OCI-LY3 (cell line): Measurements from ENCODE around the gene COL27A1.

ENCODE experiments used
- H2AFZ ChIP-seq: fragments of 200-600, 300-600 bp; shearing (Covaris generic); 2 replicates; pipeline ENCODE4 v1.6.0; 2014; ENCODE audit warnings: antibody characterized with exemption, low read depth, low read length
- H3K27ac ChIP-seq: fragments of 200-600, 300-600 bp; sonication (generic); 2 replicates; pipeline ENCODE4 v1.5.1; 2014; ENCODE audit warnings: mild to moderate bottlenecking, low read length, moderate library complexity, mixed read lengths
- H3K27me3 ChIP-seq: fragments of 200-600, 300-600 bp; sonication (generic); 2 replicates; pipeline ENCODE4 v1.6.1; 2014; ENCODE audit warnings: low read depth, low read length, mixed read lengths
- H3K36me3 ChIP-seq: fragments of 200-600, 300-600 bp; sonication (generic); replicated peaks from 2 replicates; pipeline ENCODE3; 2014; ENCODE audit warnings: low read depth, low read length, mixed read lengths
- H3K4me1 ChIP-seq: fragments of 300-600, 200-600 bp; sonication (generic); 2 replicates; pipeline ENCODE4 v1.6.1; 2014; ENCODE audit warnings: low read length, mixed read lengths
- H3K4me2 ChIP-seq: fragments of 200-600, 300-600 bp; sonication (generic); 2 replicates; pipeline ENCODE4 v1.6.1; 2014; ENCODE audit warnings: low read length, mixed read lengths
- H3K4me3 ChIP-seq: fragments of 300-600, 200-600 bp; sonication (generic); 2 replicates; pipeline ENCODE4 v1.5.1; 2014; ENCODE audit warnings: antibody characterized with exemption, mild to moderate bottlenecking, low read length, moderate library complexity
- H3K79me2 ChIP-seq: fragments of 300-600, 200-600 bp; shearing (Covaris generic); 2 replicates; pipeline ENCODE4 v1.6.1; 2014; ENCODE audit warnings: mild to moderate bottlenecking, low read length, mixed read lengths
- H3K9ac ChIP-seq: fragments of 300-600, 200-600 bp; shearing (Covaris generic); 2 replicates; pipeline ENCODE4 v1.6.0; 2014; ENCODE audit warnings: mild to moderate bottlenecking, low read length, moderate library complexity
- H3K9me3 ChIP-seq: fragments of 200-600, 300-600 bp; shearing (Covaris generic); 2 replicates; pipeline ENCODE4 v1.6.1; 2014; ENCODE audit warnings: low read length, mixed read lengths; ENCODE audit not compliant: insufficient read depth
- H4K20me1 ChIP-seq: fragments of 200-600, 300-600 bp; sonication (generic); 2 replicates; pipeline ENCODE4 v1.6.1; 2016; ENCODE audit warnings: low read length, mixed read lengths; ENCODE audit not compliant: insufficient read depth
- EZH2phosphoT487 ChIP-seq: fragments of 200-600 bp; shearing (Covaris generic); IDR thresholded peaks from 2 replicates; pipeline ENCODE4 v1.6.1; 2018; ENCODE audit warnings: antibody characterized with exemption, mixed run types, low read depth
- TF ChIP-seq, protein P1 (sequence below): fragments of 200-600, 300-600 bp; sonication (generic); IDR thresholded peaks from 2 replicates; pipeline ENCODE4 v1.5.1; 2014; ENCODE audit warnings: antibody characterized with exemption, low read length, low read depth

COL27A1 gene

DNA sequence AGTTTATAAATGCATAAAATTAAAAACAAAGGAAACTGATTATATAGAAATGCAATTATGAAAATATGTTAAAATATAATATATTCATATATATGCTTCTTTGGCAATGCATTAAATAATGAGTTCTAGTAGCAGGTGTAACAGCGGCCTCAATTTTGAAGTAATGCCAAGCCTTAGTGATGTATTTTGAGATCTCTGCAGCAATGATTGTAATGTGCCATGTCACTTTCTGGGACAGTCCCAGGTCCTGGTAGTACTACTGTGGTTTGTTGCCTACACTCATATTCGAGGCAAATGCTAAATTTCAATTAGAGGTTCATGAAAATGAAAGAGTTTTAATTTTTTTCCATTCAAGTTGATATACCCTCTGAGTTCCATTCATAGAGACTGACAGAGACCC, 91.7 kb downstream of the COL27A1 start:
- Histone ChIP-seq H2AFZ (no peak overlapping the region), H4K20me1 (no peaks in the 10 kb centered on the region; the same call in 1 of the 2 replicates), H3K36me3 (no peaks in the 10 kb centered on the region), H3K4me3 (no peak overlapping the region), H3K4me2 (no peak overlapping the region), H3K27me3 (no peaks in the 10 kb centered on the region; the same call in 1 of the 2 replicates), H3K27ac (no peak overlapping the region), H3K9me3 (no peaks in the 10 kb centered on the region), H3K4me1 (no peaks in the 10 kb centered on the region), H3K9ac (no peak overlapping the region), H3K79me2 (no peaks in the 10 kb centered on the region)
- TF ChIP-seq, protein P1, sequence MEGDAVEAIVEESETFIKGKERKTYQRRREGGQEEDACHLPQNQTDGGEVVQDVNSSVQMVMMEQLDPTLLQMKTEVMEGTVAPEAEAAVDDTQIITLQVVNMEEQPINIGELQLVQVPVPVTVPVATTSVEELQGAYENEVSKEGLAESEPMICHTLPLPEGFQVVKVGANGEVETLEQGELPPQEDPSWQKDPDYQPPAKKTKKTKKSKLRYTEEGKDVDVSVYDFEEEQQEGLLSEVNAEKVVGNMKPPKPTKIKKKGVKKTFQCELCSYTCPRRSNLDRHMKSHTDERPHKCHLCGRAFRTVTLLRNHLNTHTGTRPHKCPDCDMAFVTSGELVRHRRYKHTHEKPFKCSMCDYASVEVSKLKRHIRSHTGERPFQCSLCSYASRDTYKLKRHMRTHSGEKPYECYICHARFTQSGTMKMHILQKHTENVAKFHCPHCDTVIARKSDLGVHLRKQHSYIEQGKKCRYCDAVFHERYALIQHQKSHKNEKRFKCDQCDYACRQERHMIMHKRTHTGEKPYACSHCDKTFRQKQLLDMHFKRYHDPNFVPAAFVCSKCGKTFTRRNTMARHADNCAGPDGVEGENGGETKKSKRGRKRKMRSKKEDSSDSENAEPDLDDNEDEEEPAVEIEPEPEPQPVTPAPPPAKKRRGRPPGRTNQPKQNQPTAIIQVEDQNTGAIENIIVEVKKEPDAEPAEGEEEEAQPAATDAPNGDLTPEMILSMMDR = no peak
- TF ChIP-seq EZH2phosphoT487 = no peak

DNA sequence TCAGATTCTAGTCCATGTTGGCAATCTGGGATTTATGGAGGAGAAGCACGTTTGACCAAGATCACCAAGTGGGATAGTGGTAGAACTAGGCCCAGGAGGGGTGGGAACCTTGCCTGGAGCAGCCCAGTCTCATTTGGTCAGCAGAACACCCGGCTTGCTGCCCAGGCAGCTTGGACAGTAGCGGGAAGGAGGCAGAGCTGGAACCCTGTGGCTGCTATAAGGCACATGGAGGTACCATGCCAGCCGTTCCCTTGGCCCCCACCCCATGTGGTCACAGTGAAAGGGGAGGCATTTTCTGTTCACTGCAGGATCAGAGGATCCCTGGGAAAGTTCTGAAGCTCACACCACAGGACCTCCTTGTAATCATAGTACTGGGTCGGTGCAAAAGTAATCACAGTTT, 92.2 kb downstream of the COL27A1 start:
- Histone ChIP-seq H3K4me1 (no peaks in the 10 kb centered on the region), H3K4me2 (no peak overlapping the region), H3K79me2 (no peaks in the 10 kb centered on the region), H3K27ac (no peak overlapping the region), H3K36me3 (no peaks in the 10 kb centered on the region), H3K4me3 (no peak overlapping the region), H2AFZ (no peak overlapping the region), H3K9me3 (no peaks in the 10 kb centered on the region), H4K20me1 (no peaks in the 10 kb centered on the region), H3K9ac (no peak overlapping the region), H3K27me3 (no peaks in the 10 kb centered on the region; the same call in 1 of the 2 replicates)
- TF ChIP-seq, protein P1 = no peak
- TF ChIP-seq EZH2phosphoT487 = no peak

DNA sequence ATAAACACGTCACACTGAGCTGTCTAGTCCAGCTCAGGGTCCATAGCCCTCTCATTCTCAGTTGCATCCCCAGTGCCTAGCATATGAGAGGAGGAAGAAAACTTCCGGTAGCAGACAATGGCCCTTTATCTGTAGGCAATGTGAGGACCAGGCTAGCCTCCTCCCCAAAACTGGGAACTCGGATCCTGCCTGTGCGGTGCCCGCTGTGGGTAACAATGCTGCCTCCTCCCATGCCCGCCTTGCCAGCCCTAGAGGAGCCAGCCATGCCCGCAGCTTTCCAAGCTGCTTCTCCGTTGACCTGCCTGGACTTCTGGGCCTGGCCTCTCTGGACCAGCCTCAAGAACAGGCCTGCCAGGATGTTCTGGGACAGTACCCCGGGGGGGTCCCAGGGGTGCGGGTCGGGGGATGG, 93.0 kb downstream of the COL27A1 start:
- TF ChIP-seq EZH2phosphoT487 = no peak
- TF ChIP-seq, protein P1 = no peak
- Histone ChIP-seq H3K27ac (no peak overlapping the region), H3K4me1 (no peaks in the 10 kb centered on the region), H3K9ac (no peak overlapping the region), H4K20me1 (no peaks in the 10 kb centered on the region), H3K36me3 (no peaks in the 10 kb centered on the region), H3K79me2 (no peaks in the 10 kb centered on the region), H2AFZ (no peak overlapping the region), H3K4me3 (no peak overlapping the region), H3K4me2 (no peak overlapping the region), H3K27me3 (no peaks in the 10 kb centered on the region; the same call in 1 of the 2 replicates), H3K9me3 (no peaks in the 10 kb centered on the region)

DNA sequence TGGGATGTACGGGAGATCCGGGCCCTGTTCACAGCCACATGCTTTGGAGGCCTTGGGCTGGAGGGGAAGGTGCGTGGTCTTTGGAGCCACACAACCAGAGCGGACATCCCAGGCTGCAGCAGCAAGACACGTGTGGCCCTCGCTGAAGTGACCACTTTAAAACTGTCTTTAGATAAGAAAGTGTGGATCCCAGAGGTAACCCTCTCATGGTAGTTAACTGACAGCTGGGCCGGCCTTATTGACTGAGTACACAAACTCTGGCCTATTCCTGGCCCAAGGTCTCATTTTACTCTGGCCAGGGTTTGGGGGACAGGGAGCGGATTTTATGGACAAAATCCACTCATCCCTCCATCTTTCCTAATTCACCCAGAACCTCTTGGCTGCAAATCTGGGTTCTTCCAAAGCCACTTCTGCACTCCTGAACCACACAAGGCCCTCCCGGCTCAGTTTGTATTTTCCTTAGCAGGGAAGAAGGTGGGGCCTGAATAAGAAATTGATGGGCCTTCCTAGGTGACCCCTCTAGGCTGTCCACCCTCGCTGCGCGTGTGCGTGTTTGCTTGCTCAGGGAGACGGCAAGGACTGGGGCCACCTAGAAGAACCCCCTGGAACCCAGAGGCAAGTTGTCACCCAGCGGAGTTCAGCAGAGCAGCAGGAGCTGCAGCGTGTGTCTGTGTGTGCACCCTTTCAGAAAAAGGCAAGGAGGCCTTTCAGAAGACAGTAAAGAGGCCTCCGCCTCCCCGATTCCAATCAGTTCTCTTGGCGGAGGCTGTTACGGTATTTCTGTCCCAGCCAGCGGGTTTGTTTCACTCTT, 94.3 kb downstream of the COL27A1 start:
- H3K9me3 ChIP-seq = no peaks in the 10 kb centered on the region
- no peaks in the 10 kb centered on the region for H4K20me1 ChIP-seq
- H3K36me3 ChIP-seq = no peaks in the 10 kb centered on the region
- peaks cover 4% of the 10 kb centered on the region for H3K27me3 ChIP-seq
- no peak overlapping the region for H2AFZ ChIP-seq
- no peak overlapping the region for H3K9ac ChIP-seq
- H3K4me2 ChIP-seq = no peak overlapping the region
- H3K27ac ChIP-seq = no peak overlapping the region
- no peak overlapping the region for H3K4me3 ChIP-seq
- no peak for TF ChIP-seq EZH2phosphoT487
- TF ChIP-seq, protein P1 = no peak
- H3K79me2 ChIP-seq = no peaks in the 10 kb centered on the region
- no peaks in the 10 kb centered on the region for H3K4me1 ChIP-seq
